KBM-7 (cell line): ENCODE results near the gene ABCB8.

Source experiments
- DNase-seq: peaks from one replicate; pipeline ENCODE4 v3.0.0-alpha.2; 2015
- in situ Hi-C: fragments of 300-500 bp; cut with MboI; formaldehyde crosslinking; loops from 2 replicates; pipeline ENCODE4 v1.14.3; 2020; ENCODE audit warnings: low sequenced_read_pairs, low pct_unique_long_range_greater_than_20kb, mixed read lengths

Gene ABCB8

GRCh38 chr7:151028131-151028947, at the start of gene ABCB8:
Gene ABCB8 (plus strand): TSS chr7:151028450. CDS start chr7:151028516, 66 bp downstream.
- in situ Hi-C loops = no loop called here
- peak; percentile 100 for DNase-seq

- in situ Hi-C loops = no loop called here
- DNase-seq = no peak
Observed at GRCh38 chr7:150979713-150980390, 48.4 kb upstream of the ABCB8 start.

DNA sequence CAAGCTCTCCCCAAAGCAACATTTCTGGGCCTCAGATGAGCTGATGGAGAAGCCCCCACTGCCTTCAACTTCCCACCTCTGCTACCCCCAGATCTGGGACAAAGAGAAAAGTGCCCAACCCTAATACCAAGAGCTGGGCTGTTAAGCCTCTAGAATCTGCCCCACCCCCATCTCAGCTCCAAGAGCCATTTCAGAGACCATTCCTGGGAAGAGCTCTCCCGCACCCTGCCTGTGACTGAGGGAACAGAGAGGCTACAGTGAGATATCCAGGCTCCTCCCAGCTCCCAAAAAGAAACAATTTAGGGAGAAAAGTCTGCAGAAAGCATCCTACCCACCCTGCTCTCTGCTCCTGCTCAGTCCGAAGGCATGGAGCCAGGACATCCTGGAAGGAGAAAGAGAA, 47.6 kb upstream of the ABCB8 start:
- DNase-seq = no peak
- in situ Hi-C loops = no loop called here

- DNase-seq = no peak
- in situ Hi-C loops = no loop called here
Observed at GRCh38 chr7:150981644-150982043, 46.6 kb upstream of the ABCB8 start.

DNA sequence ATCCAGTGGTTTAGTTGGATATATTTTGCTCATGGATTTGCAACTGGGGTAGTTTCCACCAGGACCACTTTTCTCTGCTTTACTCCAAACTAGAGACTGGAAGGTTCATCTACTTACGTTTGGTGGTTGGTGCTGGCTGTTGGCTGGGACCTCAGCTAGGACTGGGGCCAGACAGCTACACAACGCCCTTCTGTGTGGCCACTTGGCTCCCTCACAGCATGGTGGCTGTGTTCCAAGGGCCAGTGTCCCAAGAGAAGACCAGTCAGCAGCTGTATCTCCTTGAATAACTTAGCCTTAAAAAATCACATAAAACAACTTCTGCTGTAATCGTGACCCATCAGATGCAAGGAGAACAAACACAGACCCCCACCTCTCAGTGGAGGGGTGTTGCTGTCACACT, 45.9 kb upstream of the ABCB8 start:
- in situ Hi-C loops = no loop called here
- no peak for DNase-seq

DNA sequence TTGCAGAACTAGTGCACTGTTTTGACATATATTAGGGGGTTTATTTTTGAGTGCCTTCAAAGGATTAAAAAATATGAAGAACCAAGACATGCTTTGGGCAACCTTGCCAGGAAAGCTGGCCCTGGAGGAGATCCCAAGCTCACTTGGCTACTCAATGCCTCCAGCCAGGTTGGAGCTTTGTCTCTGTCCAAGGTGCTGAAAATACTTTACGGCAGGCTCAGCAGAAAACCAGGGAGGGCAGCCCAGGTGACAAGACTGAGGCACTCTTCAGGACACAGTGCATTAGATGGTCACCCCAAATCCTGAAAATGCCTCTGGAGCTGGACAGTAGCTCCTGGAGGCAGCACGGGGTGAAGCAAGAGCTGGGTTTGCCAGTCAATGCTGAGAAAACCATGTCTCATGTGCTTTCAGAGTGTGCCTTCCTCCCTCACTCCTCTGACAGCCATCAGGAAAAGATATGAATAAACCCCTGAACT, 44.3 kb upstream of the ABCB8 start:
- DNase-seq = peak; percentile 57
- in situ Hi-C loops = no loop called here

- peak; percentile 70 for DNase-seq
- in situ Hi-C loops = no loop called here
Observed at GRCh38 chr7:150986099-150986512, 42.1 kb upstream of the ABCB8 start.

- in situ Hi-C loops = no loop called here
- DNase-seq = no peak
Observed at GRCh38 chr7:150986556-150986955, 41.7 kb upstream of the ABCB8 start.

DNA sequence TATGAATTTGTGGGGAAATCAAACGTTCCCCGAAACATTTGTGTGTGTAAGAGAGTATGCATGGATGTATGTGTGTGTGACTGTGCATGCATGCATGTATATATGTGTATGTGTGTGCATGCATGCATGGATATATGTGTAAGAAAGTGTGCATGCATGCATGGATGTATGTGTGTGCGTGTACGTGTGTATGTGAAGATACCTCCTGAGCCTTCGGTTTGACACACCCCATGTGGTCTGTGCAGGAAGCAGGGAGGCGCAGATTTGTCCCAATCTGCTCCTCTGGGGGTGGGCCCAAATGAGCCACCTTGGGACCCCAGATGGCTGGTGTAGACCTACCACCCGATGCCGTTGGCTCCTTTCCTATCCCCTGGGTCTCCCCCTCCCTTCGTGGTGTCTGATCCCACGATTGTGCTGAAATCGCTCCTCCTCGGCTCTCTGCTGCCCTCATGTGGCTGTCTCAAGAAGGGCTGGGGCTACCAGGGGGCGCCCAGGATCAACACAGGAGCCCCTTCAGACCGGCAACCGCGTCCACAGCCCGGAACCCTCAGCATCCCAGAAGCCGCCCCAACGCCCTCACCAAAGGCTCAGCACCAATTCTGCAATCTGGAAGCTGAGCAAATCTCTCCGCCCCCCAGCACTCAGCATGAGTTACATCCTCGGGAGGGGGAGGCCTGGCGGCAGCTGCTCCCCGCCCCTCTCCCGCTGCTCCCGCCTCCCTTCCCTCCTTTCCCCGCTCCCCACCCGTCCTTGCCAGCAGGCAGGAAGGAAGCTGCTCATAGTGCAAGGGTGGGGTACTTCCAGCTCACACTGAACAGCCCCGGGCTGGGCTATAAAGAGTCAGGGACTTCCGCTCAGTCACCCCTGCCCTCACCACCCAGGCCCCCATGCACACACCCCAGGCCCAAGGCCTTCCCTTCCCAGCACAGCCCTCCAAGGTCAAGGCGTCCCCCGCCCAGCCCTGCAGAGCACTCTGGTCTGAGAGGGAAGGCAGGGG, 39.7 kb upstream of the ABCB8 start:
- in situ Hi-C loops = no loop called here

DNA sequence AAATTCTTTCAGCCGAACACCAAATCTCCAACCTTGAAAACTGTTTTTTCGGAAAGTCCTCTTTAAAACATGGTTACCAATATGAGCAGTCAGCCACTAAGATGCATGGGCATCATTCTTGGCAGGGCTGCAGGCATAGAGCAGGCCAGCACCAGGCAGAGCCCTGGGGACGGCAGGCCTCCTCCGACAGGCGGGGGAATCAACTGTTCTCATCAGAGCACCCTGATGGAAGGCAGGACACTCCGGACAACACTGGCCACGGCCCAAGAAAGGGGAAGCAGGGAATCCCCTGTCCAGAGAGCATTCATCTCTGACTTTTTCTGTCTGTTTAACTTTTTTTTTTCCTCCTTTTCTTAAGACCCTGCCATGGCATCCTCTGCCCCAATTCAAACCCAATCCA, 38.8 kb upstream of the ABCB8 start:
- in situ Hi-C loops = no loop called here
- no peak for DNase-seq

More for the DNA sequence above, 39.7 kb upstream of the ABCB8 start:
- peak; percentile 86 for DNase-seq

GRCh38 chr7:150990416-150991186, 37.6 kb upstream of the ABCB8 start, which contains the start of gene NOS3:
Gene NOS3 (plus strand): TSS chr7:150991017. CDS start chr7:150993804, 2,787 bp downstream.
- DNase-seq = no peak
- in situ Hi-C loops = no loop called here

- no peak for DNase-seq
- in situ Hi-C loops = no loop called here
Observed at GRCh38 chr7:150992051-150992640, 36.1 kb upstream of the ABCB8 start.

DNA sequence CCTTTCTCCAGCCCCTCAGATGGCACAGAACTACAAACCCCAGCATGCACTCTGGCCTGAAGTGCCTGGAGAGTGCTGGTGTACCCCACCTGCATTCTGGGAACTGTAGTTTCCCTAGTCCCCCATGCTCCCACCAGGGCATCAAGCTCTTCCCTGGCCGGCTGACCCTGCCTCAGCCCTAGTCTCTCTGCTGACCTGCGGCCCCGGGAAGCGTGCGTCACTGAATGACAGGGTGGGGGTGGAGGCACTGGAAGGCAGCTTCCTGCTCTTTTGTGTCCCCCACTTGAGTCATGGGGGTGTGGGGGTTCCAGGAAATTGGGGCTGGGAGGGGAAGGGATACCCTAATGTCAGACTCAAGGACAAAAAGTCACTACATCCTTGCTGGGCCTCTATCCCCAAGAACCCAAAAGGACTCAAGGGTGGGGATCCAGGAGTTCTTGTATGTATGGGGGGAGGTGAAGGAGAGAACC, 35.4 kb upstream of the ABCB8 start:
- in situ Hi-C loops = no loop called here

GRCh38 chr7:150993511-150993910, 34.7 kb upstream of the ABCB8 start:
- in situ Hi-C loops = no loop called here
- no peak for DNase-seq

More for the DNA sequence above, 35.4 kb upstream of the ABCB8 start:
- no peak for DNase-seq

- in situ Hi-C loops = no loop called here
- DNase-seq = peak; percentile 84
Observed at GRCh38 chr7:150994141-150994837, 34.0 kb upstream of the ABCB8 start.

DNA sequence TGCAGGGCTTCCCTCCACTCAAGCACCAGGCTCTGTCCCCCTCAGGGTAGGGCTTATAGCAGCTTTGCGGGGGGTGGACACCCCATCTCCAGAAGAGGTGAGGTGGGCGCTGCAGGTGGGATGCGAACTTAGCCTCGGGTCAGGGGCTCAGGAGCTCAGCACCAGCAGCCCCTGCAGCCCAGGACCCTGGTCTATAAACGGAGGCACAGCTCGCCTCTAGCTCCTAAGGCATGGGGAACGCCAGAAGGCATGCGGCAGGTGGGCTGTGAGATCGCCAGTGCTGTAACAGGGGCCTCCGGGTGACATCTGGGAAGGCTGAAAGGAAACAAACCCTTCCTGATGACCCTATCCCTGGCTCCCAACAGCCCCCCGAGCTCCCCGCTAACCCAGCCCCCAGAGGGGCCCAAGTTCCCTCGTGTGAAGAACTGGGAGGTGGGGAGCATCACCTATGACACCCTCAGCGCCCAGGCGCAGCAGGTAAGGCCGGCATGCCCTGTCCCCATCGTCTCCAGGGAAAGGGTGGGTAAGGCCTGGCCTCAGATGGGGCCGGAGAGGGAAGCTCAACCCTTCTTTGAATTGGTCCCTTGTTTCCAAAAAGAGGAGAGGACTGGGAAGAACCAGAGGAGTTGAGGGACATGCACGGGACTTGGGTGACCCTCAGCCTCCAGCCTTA, 33.3 kb upstream of the ABCB8 start:
- in situ Hi-C loops = no loop called here
- DNase-seq = no peak
